ENCODE results near the gene LPCAT3.
"Not testable (repeated sequence)": the region's sequence is repeated elsewhere in the genome, so short reads cannot be mapped to it uniquely, and the experiment has no call there.

LPCAT3 gene

DNA sequence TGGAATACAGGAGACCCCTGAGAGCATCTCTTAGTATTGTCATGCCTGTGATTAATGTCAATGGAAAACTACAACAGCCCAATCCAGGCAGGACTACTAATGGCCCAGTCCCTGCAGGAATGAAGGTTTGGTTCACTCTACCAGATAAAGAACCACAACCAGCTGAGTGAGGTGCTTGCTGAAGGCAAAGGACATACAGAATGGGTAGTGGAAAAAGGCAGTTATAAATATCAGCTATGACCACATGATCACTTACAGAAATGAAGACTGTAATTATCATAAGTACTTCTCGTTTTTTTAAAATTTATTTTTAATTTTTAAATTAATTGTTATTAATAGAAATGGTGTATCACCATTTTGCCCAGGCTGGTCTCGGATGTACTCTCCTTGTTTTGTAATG, 17.2 kb upstream of the LPCAT3 start:
- DNase-seq: no peak

DNA sequence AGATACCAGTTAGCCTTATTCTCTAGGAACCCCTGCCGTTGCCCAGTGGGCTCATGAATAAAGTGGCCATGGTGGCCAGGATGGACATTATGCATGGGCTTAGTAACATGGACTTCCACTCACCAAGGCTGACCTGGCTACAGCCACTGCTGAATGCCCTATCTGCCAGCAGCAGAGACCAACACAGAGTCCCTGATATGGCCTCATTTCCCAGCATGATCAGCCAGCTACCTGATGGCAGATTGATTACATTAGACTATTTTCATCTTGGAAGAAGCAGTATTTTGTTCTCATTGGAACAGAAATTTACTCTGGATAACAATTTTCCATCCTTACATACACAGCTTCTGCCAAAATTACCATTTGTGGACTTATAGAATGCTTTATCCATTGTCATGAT, 16.2 kb upstream of the LPCAT3 start:
- no peak for DNase-seq

DNA sequence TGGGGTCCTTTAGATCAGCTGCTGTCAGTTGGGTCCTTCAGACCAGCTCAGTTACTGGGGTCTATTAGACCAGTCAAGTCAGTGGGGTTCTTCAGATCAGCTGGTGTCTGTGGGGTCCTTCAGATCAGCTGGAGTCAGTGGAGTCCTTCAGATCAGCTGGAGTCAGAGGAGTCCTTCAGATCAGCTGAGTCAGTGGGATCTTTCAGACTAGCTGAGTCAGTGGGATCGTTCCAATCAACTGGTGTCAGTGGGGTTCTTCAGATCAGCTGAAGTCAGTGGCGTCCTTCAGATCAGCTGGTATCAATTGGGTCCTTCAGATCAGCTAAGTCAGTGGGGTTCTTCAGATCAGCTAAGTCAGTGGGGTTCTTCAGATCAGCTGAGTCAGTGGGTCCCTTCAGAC, 14.7 kb upstream of the LPCAT3 start:
- no peak for DNase-seq

DNA sequence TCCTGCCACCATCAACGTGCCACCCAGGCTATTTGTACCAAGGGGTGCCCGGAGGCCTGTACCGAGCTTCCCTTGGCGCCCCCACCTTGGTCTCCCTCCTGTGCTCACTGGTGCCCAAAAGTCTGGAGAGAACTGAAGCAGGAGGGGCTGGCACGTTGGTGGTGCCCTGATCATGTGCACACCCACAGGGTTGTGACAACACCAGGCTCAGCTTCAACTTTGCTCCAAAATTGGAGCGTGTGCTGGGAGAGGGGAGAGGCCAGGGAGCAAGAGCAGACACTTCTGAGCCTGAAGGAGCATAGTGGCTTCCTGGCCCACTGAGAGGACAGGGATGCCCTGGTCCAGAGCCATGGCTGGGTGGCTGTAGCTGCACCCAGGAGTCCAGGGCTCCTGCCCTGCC, 13.0 kb upstream of the LPCAT3 start:
- no peak for DNase-seq

DNA sequence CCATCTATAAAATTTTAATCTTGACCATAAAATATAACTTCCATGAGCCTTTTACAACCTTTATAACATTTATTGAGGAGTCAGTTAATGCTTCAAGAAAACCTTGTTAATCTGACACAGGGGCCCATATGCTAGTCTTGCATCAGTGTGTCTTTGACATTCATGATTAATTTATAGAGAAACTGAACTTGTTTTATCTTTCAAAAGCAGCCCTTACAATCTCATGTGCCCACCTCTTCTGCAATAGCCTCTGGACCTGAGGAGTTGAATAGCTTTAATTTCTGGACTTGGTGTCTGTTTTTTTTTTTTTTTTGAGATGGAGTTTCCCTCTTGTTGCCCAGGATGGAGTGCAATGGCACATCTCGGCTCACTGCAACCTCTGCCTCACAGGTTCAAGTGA, 8.6 kb upstream of the LPCAT3 start:
- no peak for DNase-seq

DNA sequence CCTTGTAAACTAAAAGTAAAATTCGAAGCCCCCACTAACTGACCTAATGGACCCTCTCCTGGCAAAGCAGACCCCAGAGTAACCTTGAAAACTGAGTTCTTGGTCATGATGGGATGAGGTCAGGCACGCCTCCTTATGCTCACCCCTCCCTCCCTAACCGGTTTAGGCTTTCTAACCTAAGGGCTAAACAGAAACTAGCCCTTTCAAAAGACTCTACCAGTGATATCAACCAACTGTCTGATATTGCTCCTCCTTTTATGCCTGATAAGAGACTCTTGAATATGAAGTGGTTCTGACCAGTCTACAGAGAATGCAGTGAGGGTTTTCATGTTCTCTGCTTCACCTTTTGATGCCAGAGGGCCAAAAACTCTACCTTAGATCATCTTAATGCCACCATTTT, 4.8 kb upstream of the LPCAT3 start:
- no peak for DNase-seq

DNA sequence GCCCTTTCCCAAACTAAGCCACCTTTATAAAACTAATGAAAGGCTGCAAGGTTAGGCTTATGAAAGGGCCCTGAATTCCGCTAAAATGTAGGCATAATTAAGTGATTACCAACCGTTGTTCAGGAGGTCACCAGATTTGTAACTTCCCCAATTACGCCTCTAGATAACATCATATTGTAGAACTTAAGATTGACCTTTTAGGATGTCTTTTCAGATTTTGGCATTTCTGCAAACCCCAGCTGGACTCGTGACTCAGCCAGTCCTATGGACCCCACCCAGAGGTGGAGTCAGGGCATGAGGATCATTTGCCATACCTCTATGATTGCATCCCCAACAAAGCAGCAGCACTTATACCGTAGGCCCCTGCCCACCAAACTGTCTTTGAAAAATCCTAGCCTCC, 3.7 kb upstream of the LPCAT3 start:
- no peak for DNase-seq

DNA sequence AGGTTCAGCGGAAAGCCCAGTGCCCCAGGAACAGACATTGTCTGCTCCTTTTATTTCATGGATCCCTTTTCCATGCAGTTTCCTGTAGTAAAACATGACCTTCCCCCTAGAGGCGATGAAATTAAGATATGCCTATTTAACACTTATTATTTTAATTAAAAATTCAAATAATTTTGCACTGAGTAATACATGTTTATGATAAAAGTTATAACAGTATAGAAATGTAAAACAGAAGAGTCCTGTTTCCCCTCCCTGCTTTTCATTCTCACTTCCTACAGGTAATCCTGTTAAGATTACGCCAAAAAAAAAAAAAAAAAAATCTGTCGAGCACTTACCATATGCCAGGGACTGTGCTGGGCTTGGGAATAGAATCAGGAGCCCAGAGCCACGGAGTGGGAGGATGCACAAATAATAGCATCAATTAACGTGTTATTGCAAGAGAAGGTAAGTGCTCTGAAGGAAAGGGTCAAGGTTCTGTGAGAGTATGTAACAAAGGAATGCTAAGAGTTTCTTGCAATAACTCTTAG, 830 bp upstream of the LPCAT3 start:
- DNase-seq: no peak

DNA sequence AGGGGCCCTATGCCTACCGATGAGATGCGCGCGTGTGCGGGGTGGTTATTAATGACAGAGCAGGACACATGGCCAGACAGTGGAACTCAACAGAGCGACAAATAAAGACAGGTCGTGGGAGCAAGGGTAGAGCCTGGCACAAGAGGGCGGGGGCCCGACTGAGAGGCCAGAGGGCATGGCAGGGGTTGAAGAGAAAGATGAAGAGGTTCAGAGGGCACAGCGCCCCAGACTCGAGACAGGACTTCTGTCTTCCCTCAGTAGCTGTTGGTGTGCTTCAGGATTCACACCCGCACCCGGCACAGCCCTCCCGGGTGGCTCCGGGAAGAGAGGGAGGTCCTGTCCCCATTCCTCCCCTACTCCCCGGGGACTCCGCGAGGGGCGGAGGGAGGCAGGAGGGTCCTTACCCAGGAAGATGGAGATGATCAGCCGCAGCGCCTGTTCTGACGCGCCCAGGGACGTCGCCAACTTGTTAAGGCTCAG, 366 bp downstream of the LPCAT3 start:
- no peak for DNase-seq

DNA sequence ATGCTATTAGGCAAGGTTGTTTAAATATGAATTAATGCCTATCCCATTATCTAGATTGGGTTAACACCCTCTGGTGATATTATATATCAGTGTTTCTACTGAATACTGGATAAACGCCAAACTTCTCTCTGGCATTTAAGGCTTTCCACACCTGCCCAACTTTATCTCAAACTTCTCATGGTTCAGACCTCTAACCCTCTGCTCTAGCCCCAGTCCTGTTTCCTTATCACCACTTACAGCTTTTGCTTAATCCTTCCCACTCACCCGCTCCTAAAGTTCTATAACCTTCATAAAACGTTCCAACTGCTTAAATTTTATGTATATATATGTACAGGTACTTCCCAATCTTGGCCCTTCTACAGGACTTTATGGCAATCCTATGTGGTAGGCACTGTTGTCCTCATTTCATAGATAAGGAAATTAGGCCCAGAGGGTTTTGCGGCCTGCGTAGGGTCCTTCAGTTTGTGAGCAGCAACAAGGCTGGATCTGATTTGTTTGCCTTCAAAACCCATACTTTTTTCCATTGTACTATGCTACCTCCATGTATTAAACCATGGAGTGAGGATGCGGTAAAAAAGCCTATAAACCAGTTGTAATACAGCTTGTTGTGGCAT, 1.2 kb downstream of the LPCAT3 start:
- DNase-seq: no peak

DNA sequence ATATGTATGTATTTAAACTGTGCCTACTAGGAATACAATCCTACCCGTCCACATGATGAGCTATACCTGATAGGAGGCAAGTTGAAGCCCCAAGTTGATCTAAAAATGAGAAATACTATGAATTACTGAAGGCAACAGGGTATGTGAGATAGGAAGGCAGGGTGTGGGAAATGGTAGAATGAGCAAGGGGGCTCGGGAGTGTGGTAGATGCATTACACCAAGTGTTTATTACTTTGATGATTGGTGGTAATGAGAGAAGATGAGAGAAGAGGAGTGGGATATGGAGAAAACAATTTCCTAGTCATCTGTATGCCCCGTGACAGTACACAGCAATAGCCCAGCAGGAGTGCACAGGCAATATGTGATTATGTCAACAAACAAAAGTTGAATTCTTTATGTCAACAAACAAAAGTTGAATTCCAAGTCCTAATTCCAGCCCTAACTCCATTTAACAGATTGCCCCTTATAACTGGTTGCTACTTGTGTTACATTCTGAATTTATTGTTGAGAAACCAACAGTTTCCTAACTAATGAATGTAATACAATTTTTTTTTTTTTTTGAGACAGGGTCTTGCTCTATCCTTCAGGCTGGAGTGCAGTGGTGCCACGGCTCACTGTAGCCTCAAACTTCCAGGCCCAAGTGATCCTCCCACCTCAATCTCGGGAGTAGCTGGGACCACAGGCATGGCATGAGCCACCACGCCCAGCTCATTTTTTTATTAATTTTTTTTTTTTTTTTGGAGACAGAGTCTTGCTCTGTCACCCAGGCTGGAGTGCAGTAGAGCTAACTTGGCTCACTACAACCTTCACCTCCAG, 2.5 kb downstream of the LPCAT3 start:
- no peak for DNase-seq

DNA sequence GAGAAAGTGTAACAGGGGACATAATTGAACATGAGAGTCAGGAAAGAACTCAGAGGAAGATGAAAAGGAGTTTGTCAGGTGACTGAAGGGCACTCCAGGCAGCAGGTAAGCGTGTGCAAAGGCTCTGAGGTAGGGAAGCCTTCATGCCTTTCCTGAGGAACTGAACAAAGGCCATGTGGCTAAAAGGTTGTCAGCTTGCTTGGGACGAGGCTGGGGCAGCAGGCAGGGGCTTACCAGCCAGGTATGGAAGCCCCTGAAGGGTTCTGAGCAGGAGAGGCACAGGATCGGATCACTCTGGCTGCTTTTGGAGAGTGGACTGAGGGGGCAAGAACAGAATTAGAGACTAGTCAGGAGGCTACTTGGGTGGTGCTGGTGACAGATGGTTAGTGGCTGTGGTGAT, 5.2 kb downstream of the LPCAT3 start:
- DNase-seq: no peak

DNA sequence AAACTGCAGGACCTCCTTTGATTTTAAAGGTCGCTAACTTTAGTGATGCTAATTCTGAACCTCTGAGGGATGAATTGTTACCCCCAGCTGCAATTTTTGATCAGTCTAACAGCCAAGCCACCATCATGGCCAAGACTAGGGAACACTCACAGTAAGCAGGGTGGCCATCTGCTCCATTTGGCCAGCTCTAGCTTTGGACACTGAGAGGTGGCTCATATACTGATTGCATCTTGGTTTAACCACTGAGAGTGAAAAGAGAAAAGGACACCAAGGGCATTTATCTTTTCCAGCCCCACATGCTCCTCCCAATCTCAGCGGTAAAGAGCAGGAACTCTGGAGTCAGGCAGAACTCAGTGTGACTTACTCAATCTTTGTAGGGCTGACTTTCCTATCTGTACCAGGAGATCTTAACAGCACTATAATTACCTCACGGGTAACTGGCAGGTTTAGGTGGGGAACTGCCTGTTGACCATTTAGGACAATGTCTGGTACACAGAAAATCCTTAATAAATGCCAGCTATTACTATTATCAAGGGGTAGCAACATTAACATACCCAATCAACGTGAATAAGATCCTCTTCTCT, 6.2 kb downstream of the LPCAT3 start:
- DNase-seq: no peak

DNA sequence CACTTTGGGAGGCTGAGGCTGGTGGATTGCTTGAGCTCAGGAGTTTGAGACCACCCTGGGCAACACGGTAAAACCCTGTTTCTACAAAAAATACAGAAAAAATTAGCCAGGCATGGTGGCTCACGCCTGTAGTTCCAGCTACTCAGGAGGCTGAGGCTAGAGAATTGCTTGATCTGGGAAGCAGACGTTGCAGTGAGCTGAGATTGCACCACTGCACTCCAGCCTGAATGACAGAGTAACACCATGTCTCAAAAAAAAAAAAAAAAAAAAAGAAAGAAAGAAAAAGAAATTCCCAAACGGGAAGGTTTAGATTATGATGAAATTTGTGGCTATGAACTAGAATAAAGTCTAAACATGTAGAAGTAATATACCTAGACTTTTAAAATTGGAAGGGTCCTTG, 6.9 kb downstream of the LPCAT3 start:
- not testable (repeated sequence) for DNase-seq

DNA sequence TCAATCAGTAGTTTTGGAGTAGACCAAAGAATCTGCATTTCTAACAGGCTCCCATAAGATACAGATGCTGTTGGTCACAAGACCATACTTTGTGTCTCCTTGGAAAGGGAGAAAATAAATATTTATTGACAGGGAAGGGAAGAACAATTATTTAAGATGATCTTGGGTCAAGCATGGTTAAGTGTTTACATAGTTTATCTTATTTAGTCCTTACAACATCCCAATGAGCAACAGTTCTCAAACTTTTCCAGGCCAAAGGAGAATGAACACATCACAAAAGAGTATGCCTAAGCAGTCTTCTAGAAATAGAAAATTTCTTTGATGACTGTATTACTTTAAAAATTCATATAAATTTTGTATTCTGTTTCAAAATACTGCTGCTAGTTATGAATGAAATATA, 8.8 kb downstream of the LPCAT3 start:
- no peak for DNase-seq

DNA sequence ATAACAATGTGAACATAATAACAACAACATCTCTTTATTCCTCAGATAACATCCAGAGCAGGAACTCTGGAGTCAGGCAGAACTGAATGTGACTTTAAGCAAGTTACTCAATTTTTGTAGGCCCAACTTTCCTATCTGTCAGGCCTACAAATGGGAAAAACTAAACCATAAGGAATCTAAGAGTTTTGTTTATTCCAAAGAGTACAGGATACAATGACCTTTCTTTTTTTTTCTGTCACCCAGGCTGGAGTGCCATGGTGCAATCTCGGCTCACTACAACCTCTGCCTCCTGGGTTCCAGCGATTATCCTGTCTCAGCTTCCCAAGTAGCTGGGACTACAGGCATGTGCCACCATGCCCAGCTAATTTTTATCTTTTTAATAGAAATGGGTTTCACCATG, 9.4 kb downstream of the LPCAT3 start:
- no peak for DNase-seq

DNA sequence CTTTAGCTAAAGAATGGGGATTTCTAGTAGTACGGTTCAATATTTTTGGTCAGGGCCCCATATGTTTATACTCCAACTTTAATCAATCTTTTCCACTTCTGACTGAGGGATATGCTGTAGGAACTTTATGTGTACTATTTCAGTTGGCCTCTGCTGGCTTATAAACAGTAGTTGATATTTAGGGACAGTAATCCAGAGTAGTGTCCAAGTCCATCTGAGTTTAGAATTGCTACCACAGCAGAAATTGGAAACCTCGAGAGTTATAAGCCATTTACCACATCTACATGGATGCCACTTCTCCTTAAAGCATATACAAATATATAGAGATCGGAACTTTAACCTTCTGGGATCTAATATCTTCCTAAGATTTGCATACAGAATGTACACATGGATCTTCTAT, 11.6 kb downstream of the LPCAT3 start:
- DNase-seq: no peak

DNA sequence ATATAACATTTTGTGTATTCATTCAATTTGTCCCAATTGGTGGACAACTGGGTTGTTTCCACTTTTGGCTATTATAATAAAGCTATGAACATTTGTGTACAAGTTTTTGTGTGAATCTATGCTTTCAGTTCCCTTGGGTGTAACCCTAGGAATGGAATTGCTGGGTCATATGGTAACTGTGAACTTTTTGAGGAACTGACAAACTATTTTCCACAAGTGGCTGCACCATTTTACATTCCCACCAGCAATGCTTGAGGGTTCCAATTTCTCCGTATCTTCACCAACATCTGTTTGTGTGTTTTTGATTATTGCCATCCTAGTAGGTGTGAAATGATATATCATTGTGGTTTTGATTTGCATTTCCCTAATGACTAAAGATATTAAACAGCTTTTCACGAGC, 13.0 kb downstream of the LPCAT3 start:
- no peak for DNase-seq

DNA sequence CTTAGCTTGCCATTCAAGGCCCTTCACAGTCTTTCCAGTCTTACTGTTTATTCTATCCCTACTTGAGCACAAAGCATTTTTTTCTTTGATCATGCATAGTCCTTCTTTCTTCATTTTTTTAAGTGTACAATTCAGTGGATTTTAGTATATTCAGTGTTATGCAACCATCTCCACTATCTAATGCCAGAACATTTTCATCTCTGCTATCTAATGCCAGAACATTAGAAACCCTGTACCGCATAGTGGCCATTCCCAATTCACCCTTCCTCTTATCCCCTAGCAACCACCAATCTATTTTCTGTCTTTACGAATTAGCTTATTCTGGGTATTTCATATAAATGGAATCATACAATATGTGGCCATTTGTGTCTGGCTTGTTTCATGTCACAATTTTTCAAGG, 13.4 kb downstream of the LPCAT3 start:
- DNase-seq: no peak

DNA sequence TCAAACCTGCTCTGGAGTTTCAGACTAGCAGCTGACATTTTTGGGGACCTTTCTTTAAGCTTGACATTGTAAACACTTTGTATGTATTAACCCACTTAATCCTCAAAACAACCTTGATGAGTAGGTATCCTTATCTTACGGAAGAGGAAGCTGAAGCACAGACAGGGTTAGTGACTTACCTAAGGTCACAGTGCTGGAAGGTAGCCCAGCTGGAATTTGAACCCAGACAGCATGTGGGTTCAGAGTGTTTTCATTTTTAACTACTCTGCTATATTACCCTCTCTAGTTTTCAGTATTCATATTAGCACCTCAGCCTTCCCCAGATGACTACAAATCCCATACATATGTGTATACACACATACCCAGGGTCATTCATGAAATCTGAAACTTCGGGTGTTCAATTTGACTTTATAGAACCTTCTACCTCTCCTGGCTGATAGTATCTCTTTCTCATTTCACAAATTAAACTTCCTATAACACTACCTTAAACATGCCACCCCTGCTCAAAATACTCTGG, 13.9 kb downstream of the LPCAT3 start:
- DNase-seq: no peak

DNA sequence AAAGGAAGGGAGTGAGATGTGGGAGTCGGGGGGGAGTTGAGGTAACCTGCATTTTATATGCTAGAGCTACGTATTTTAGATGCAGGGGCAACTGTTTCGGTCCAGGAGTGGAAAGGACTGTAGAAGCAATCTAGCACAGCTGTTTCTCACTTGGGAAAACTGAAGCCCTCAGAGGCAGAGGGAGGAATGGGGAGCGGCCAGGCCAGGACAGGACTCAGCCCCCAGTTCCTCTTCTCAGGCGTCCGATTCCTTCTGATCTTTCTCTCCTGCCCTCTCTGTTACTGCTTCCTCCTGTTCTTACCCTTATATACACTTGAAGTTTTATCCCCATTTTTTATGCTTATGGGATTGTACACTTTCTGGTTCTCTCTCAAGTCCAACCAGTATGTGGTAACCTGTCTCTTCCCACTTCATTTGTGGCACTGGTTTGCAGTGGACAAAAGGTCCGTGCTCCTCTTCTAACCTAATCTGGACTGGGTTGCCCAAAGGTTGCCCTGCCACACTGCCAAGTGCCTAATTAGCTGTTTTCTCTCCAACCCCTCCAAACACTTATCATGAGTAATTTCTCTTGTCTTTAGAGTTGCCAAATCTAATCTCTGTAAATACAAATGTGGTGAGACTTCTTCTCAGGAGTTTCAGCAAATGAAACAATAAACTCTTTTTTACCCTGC, 16.2 kb downstream of the LPCAT3 start:
- no peak for DNase-seq

DNA sequence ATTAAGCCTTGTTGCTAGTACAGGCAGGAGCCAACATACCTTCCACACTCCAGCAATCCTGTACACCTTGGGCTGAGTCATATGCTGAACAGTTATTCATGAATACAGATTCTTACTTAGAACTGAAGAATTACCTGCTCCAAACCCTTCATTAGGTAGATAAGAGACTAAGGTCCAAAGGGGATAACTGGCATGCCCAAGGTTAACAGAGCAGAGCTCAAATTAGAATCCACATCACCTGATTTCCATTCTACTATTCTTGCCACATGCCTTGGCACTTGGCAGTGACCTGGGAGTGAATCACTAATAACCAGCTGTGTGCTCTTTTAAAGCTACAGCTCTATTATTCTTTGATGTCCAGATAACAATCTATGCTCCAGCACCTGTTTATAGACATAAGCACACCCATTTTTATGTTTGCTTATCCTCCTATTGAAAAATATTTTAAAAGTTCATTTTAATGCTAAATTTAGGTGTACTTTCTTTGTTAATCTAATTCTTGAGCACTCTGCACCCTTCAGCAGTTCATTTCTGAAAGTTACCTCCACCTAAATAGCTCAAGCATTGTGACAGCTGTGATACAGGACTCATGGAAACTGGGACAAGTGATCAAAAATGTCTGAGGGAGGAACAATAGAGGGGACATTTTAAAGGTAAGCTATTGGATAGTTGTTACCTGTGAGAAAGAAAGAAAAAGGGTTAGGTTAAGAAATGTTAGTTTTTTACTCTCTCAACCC, 19.4 kb downstream of the LPCAT3 start:
- DNase-seq: no peak

DNA sequence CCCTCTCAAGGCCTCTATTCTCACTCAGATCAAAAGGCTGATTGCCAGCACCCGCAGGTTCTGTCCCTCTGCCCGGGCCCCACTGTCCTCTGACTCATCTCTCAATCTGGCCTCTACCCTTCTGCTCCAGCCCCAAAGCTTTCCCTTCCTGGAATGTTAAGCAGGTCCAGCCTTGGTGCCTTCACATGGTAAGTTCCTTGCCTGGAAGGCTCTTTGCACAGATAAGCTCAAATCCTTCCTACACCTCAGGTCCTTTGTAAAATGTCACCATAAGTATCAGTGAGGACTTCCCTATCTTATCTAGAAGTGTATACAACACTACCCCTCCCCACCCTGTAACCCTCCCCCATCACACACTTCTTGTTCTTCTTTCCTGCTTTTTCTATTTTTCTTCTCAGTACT, 22.2 kb downstream of the LPCAT3 start:
- DNase-seq: no peak
